Vagina (tissue), 2 donors: ENCODE results near the gene SLBP. TPM values are rescaled to one million over a fixed set of nuclear protein-coding genes. Genes with fewer than 3 reads are reported as not detected.

Experiments
- DNase-seq, 2 donors: peaks; one replicate each; pipeline ENCODE4 v3.0.0-alpha.2; 2017; ENCODE audit errors: extremely low spot score in 2 of 2
- H3K27ac ChIP-seq: fragments of 200-600 bp; sonication (generic); one replicate; pipeline ENCODE4 v1.5.1; 2019
- H3K27me3 ChIP-seq: fragments of 200-600 bp; sonication (generic); one replicate; pipeline ENCODE4 v1.5.1; 2019
- H3K36me3 ChIP-seq, 2 donors: fragments of 200-600 bp; sonication (generic); one replicate each; pipeline ENCODE4 v1.5.1; 2017 to 2019
- H3K4me1 ChIP-seq: fragments of 200-600 bp; sonication (generic); one replicate; pipeline ENCODE4 v1.5.1; 2019
- H3K4me3 ChIP-seq, 2 donors: fragments of 200-600 bp; sonication (generic); 1 replicate in 1 of 2; 2 replicates in 1 of 2; pipeline ENCODE4 v1.5.1; 2016 to 2019
- H3K9me3 ChIP-seq: fragments of 200-600 bp; sonication (generic); one replicate; pipeline ENCODE4 v1.5.1; 2019
- POLR2A ChIP-seq, 2 donors: fragments of 450-650 bp; IDR thresholded peaks; one replicate each; pipeline ENCODE4 v1.6.1; 2017; ENCODE audit warnings: antibody characterized with exemption in 2 of 2, mild to moderate bottlenecking in 2 of 2, moderate library complexity in 2 of 2
- POLR2AphosphoS5 ChIP-seq, 2 donors: sonication (generic); formaldehyde crosslinking; IDR thresholded peaks; one replicate each; pipeline ENCODE4 v1.9.0; 2017; ENCODE audit warnings: antibody characterized with exemption in 2 of 2, mild to moderate bottlenecking in 2 of 2, low read depth in 1 of 2; ENCODE audit not compliant: insufficient read depth in 1 of 2
- intact Hi-C: fragments of 100-400 bp; cut with DNase I; formaldehyde crosslinking; loops from one replicate; pipeline ENCODE4 v1.15.1; 2023
- total RNA-seq: library from RNA; depleted of rRNA; stranded (reverse); fragments of >200 nt; gene quantifications from one replicate; pipeline ENCODE4 v1.2.3, GENCODE V29; 2016
- TF ChIP-seq, protein P1 (sequence below), 3 experiments: fragments of 450-650 bp in 2 of 3; fragments of 200-600 bp in 1 of 3; sonication (generic) in 1 of 3; IDR thresholded peaks; one replicate each; pipeline ENCODE4 v1.5.1; 2017 to 2019; ENCODE audit warnings: antibody characterized with exemption in 3 of 3, mild to moderate bottlenecking in 2 of 3, moderate library complexity in 2 of 3

The SLBP gene
- total RNA-seq, 1 donor from 2014 or later = 49.6 TPM

- peaks cover 47% of the 10 kb centered on the region for H3K4me1 ChIP-seq
Observed at GRCh38 chr4:1749826-1750225, 37.7 kb upstream of the SLBP start.

DNA sequence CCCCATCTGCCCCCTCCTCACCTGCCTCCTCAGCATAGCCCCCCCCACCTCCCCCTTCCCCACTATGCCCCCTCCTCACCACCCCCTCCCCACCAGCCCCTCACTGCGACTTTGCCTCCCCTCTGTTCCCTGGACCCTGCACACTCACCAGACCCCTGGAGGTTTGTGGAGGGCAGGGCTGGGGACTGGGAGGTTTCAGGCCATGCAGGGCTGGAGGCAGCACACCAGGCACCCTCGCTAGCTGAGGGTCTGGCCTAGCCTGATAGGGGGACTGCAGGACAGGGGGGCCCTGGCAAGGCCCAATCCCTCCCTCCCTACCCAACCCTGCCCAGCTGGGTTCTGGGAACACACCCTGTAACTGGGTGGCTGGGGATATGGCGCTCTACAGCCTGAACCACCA is 37.3 kb upstream of the SLBP start:
- TF ChIP-seq, protein P1, sequence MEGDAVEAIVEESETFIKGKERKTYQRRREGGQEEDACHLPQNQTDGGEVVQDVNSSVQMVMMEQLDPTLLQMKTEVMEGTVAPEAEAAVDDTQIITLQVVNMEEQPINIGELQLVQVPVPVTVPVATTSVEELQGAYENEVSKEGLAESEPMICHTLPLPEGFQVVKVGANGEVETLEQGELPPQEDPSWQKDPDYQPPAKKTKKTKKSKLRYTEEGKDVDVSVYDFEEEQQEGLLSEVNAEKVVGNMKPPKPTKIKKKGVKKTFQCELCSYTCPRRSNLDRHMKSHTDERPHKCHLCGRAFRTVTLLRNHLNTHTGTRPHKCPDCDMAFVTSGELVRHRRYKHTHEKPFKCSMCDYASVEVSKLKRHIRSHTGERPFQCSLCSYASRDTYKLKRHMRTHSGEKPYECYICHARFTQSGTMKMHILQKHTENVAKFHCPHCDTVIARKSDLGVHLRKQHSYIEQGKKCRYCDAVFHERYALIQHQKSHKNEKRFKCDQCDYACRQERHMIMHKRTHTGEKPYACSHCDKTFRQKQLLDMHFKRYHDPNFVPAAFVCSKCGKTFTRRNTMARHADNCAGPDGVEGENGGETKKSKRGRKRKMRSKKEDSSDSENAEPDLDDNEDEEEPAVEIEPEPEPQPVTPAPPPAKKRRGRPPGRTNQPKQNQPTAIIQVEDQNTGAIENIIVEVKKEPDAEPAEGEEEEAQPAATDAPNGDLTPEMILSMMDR (IDR thresholded peaks at IDR 0.05) = no peak
- no peak for TF ChIP-seq POLR2AphosphoS5 (IDR thresholded peaks at IDR 0.05; ENCODE audit: insufficient read depth in 1 of 2, low read depth in 1 of 2)
- no peak for TF ChIP-seq POLR2A (IDR thresholded peaks at IDR 0.05)
- DNase-seq = no peak
- no peaks in the 10 kb centered on the region for H3K9me3 ChIP-seq
- no peaks in the 10 kb centered on the region for H3K27me3 ChIP-seq
- peaks cover 43% of the 10 kb centered on the region for H3K4me1 ChIP-seq
- intact Hi-C loops = loop anchor here (5.0 kb wide), 1 partner anchor 58 kb away; no protein-coding TSS in a partner anchor
- H3K36me3 ChIP-seq = no peaks in the 10 kb centered on the region
- no peak overlapping the region for H3K27ac ChIP-seq
- H3K4me3 ChIP-seq = no peak overlapping the region

More at GRCh38 chr4:1749826-1750225, 37.7 kb upstream of the SLBP start:
- no peaks in the 10 kb centered on the region for H3K36me3 ChIP-seq
- no peak overlapping the region for H3K27ac ChIP-seq
- TF ChIP-seq POLR2AphosphoS5 (IDR thresholded peaks at IDR 0.05; ENCODE audit: insufficient read depth in 1 of 2, low read depth in 1 of 2) = no peak
- TF ChIP-seq POLR2A (IDR thresholded peaks at IDR 0.05) = no peak
- TF ChIP-seq, protein P1 (IDR thresholded peaks at IDR 0.05) = no peak
- intact Hi-C loops = loop anchor here (5.0 kb wide), 1 partner anchor 57 kb away; no protein-coding TSS in a partner anchor
- no peaks in the 10 kb centered on the region for H3K27me3 ChIP-seq
- H3K4me3 ChIP-seq = no peak overlapping the region
- no peak for DNase-seq
- H3K9me3 ChIP-seq = no peaks in the 10 kb centered on the region

- intact Hi-C loops = loop anchor here (5.0 kb wide), 1 partner anchor 59 kb away; no protein-coding TSS in a partner anchor
Observed at GRCh38 chr4:1748465-1748995, 36.4 kb upstream of the SLBP start.

DNA sequence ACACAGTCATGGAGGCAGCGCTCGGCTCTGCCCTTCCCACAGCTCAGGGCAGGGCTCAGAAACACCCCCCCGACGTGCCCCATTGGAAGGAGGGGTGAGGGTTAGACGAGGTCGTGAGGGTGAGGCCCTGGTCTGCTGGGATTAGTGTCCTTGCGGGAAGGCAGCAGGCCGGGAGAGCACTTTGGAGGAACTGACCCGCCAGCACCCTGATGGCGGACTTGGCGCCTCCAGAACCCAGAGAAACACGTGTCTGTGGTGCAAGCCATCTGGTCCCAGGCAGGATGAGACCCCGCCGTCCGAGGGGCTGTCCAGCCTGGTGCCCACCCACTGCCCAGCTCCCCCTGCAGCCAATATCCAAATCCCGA is 35.5 kb upstream of the SLBP start:
- Histone ChIP-seq H3K27ac (no peak overlapping the region), H3K4me3 (no peak overlapping the region), H3K9me3 (no peaks in the 10 kb centered on the region), H3K36me3 (no peaks in the 10 kb centered on the region), H3K27me3 (no peaks in the 10 kb centered on the region), H3K4me1 (peaks cover 27% of the 10 kb centered on the region)
- intact Hi-C loops = loop anchor here (5.0 kb wide), 1 partner anchor 60 kb away; no protein-coding TSS in a partner anchor
- TF ChIP-seq POLR2AphosphoS5 (IDR thresholded peaks at IDR 0.05; ENCODE audit: insufficient read depth in 1 of 2, low read depth in 1 of 2) (no peak), POLR2A (IDR thresholded peaks at IDR 0.05) (no peak)
- TF ChIP-seq, protein P1 (IDR thresholded peaks at IDR 0.05) = no peak
- no peak for DNase-seq

More at GRCh38 chr4:1748465-1748995, 36.4 kb upstream of the SLBP start:
- TF ChIP-seq, protein P1 (IDR thresholded peaks at IDR 0.05) = peak; percentile 51 to 65 (median 62)
- no peak for TF ChIP-seq POLR2AphosphoS5 (IDR thresholded peaks at IDR 0.05; ENCODE audit: insufficient read depth in 1 of 2, low read depth in 1 of 2)
- Histone ChIP-seq H3K27me3 (no peaks in the 10 kb centered on the region), H3K4me1 (peaks cover 36% of the 10 kb centered on the region), H3K36me3 (no peaks in the 10 kb centered on the region), H3K9me3 (no peaks in the 10 kb centered on the region), H3K4me3 (no peak overlapping the region), H3K27ac (no peak overlapping the region)
- DNase-seq = no peak

DNA sequence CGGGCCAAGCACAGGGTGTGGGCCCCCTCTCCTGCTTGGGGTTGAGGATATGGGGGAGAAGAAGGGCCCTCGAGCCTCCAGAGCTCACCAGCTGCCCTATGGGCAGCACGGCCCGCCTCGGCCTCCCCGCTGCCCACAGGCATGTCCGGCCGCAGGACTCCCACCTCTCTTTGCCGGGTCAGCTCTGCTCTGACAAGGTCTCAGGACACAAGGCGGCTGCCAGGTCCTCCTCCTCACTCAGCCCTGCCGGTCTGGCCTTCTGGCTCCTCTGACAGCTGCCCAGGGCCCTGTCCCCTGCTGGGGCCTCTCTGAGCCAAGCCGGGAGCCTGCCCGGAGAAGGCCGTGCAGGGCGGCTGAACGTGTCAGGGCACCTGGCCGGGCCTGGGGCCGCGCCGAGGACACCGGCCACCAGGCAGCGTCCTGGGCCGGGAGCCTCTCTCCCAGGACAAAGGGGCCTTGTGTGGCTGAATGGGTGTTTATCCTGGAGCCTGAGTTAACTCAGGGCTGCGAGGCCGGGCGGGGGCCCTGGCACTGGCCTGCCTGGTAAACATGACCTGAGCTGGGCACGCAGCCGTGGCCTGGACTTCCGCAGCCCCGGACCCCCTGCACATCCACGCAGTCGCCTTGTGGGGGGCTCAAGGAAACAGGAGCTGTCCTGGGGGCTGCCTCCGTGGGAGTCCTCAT is 34.9 kb upstream of the SLBP start:
- Histone ChIP-seq H3K4me1 (peaks cover 21% of the 10 kb centered on the region), H3K27ac (no peak overlapping the region), H3K36me3 (no peaks in the 10 kb centered on the region), H3K4me3 (no peak overlapping the region), H3K27me3 (no peaks in the 10 kb centered on the region), H3K9me3 (no peaks in the 10 kb centered on the region)
- DNase-seq = no peak
- no peak for TF ChIP-seq POLR2A (IDR thresholded peaks at IDR 0.05)
- TF ChIP-seq POLR2AphosphoS5 (IDR thresholded peaks at IDR 0.05; ENCODE audit: insufficient read depth in 1 of 2, low read depth in 1 of 2) = no peak
- TF ChIP-seq, protein P1 (IDR thresholded peaks at IDR 0.05) = no peak
- intact Hi-C loops = loop anchor here (5.0 kb wide), 1 partner anchor 60 kb away; no protein-coding TSS in a partner anchor
